GM23338 (cell line): ENCODE data around the gene LRIG1. TPM values are rescaled to one million over a fixed set of nuclear protein-coding genes. Genes with fewer than 3 reads are reported as not detected.

Experiments used
- ATAC-seq: fragments of 200-7000 bp; cut with Tn5 transposase; 3 replicates; pipeline ENCODE4 v1.9.1; 2020
- DNase-seq: peaks from one replicate; pipeline ENCODE4 v3.0.0-alpha.2; 2015; ENCODE audit warnings: low spot score
- H2AFZ ChIP-seq: fragments of 200-600 bp; sonication (generic); 2 replicates; pipeline ENCODE4 v1.8.0; 2016; ENCODE audit warnings: antibody characterized with exemption, mild to moderate bottlenecking, moderate library complexity
- H3F3A ChIP-seq: fragments of 200-600 bp; sonication (generic); replicated peaks from 2 replicates; pipeline ENCODE4 v1.8.0; 2017; ENCODE audit warnings: antibody characterized with exemption, mixed run types, low read depth
- H3K27ac ChIP-seq: fragments of 200-600 bp; sonication (generic); 2 replicates; pipeline ENCODE4 v1.6.1; 2016; ENCODE audit warnings: low read depth
- H3K27me3 ChIP-seq: fragments of 200-600 bp; sonication (generic); 2 replicates; pipeline ENCODE4 v1.8.0; 2016; ENCODE audit warnings: mild to moderate bottlenecking, mixed run types, moderate library complexity; ENCODE audit not compliant: insufficient read depth
- H3K36me3 ChIP-seq: fragments of 200-600 bp; sonication (generic); 2 replicates; pipeline ENCODE4 v1.8.0; 2016; ENCODE audit warnings: mild to moderate bottlenecking; ENCODE audit not compliant: insufficient read depth
- H3K4me1 ChIP-seq: fragments of 200-600 bp; sonication (generic); 2 replicates; pipeline ENCODE4 v1.8.0; 2016; ENCODE audit warnings: mild to moderate bottlenecking, moderate library complexity; ENCODE audit not compliant: insufficient read depth
- H3K4me2 ChIP-seq: fragments of 200-600 bp; sonication (generic); 2 replicates; pipeline ENCODE4 v1.7.1; 2017; ENCODE audit warnings: mixed run types
- H3K4me3 ChIP-seq: fragments of 200-600 bp; sonication (generic); 2 replicates; pipeline ENCODE4 v1.6.1; 2016; ENCODE audit warnings: mixed run types
- H3K79me2 ChIP-seq: fragments of 200-600 bp; sonication (generic); replicated peaks from 2 replicates; pipeline ENCODE4 v1.8.0; 2017; ENCODE audit warnings: mild to moderate bottlenecking; ENCODE audit not compliant: insufficient read depth
- H3K9me2 ChIP-seq: fragments of 200-600 bp; sonication (generic); 2 replicates; pipeline ENCODE4 v1.8.0; 2017; ENCODE audit not compliant: insufficient read depth
- H4K20me1 ChIP-seq: fragments of 200-600 bp; sonication (generic); replicated peaks from 2 replicates; pipeline ENCODE4 v1.8.0; 2017; ENCODE audit warnings: mild to moderate bottlenecking; ENCODE audit not compliant: insufficient read depth
- H3K27ac Mint-ChIP-seq: 2 replicates; pipeline ENCODE4 v1.8.0; 2020; ENCODE audit warnings: inconsistent platforms, mild to moderate bottlenecking, moderate library complexity, mixed read lengths
- H3K27me3 Mint-ChIP-seq: 3 replicates; pipeline ENCODE4 v1.8.0; 2022; ENCODE audit warnings: low read depth, mild to moderate bottlenecking, moderate library complexity, mixed read lengths, inconsistent platforms; ENCODE audit not compliant: insufficient read depth, poor library complexity
- H3K36me3 Mint-ChIP-seq: 3 replicates; pipeline ENCODE4 v1.8.0; 2021; ENCODE audit warnings: low read depth, mild to moderate bottlenecking, inconsistent platforms, moderate library complexity, mixed read lengths
- H3K4me1 Mint-ChIP-seq: 3 replicates; pipeline ENCODE4 v1.8.0; 2020; ENCODE audit warnings: mild to moderate bottlenecking, inconsistent platforms, mixed read lengths
- H3K4me3 Mint-ChIP-seq: 3 replicates; pipeline ENCODE4 v1.8.0; 2021; ENCODE audit warnings: moderate library complexity, mild to moderate bottlenecking, inconsistent platforms, mixed read lengths
- H3K9me3 Mint-ChIP-seq: 3 replicates; pipeline ENCODE4 v1.8.0; 2020; ENCODE audit warnings: moderate library complexity, mild to moderate bottlenecking, inconsistent platforms, mixed read lengths
- CREB1 ChIP-seq: fragments of 250-450 bp; sonication (Bioruptor Pico); IDR thresholded peaks from 2 replicates; pipeline ENCODE4 v1.5.0; 2020; ENCODE audit warnings: low read depth, mild to moderate bottlenecking, moderate library complexity
- CTCF ChIP-seq, 2 experiments: fragments of 200-600 bp in 1 of 2; sonication (generic) in 1 of 2; conservative IDR thresholded peaks; 2 replicates each; pipeline versions ENCODE4 v1.5.1 to v1.6.1; 2016 to 2017; ENCODE audit warnings: antibody characterized with exemption in 2 of 2, low read depth in 2 of 2, mild to moderate bottlenecking in 2 of 2, moderate library complexity in 1 of 2
- EZH2 ChIP-seq: fragments of 200-600 bp; sonication (generic); IDR thresholded peaks from one replicate; pipeline ENCODE4 v1.8.0; 2017; ENCODE audit warnings: antibody characterized with exemption, mild to moderate bottlenecking, low read depth; ENCODE audit not compliant: unreplicated experiment
- EZH2phosphoT487 ChIP-seq: fragments of 200-600 bp; sonication (generic); IDR thresholded peaks from one replicate; pipeline ENCODE4 v1.8.1; 2018; ENCODE audit warnings: antibody characterized with exemption; ENCODE audit not compliant: unreplicated experiment
- NANOG ChIP-seq: IDR thresholded peaks from 2 replicates; pipeline ENCODE4 v1.6.1; 2016; ENCODE audit warnings: antibody characterized with exemption, borderline replicate concordance
- POLR2AphosphoS5 ChIP-seq: IDR thresholded peaks from 2 replicates; pipeline ENCODE4 v1.6.1; 2016; ENCODE audit warnings: antibody characterized with exemption, low read depth
- REST ChIP-seq: IDR thresholded peaks from one replicate; pipeline ENCODE4 v1.6.1; 2018; ENCODE audit warnings: antibody characterized with exemption; ENCODE audit not compliant: unreplicated experiment
- STAT1 ChIP-seq: IDR thresholded peaks from one replicate; pipeline ENCODE4 v1.6.1; 2016; ENCODE audit warnings: antibody characterized with exemption; ENCODE audit not compliant: unreplicated experiment
- ZNF114 ChIP-seq: fragments of 250-450 bp; sonication (Bioruptor Pico); IDR thresholded peaks from 2 replicates; pipeline ENCODE4 v1.5.0; 2020; ENCODE audit warnings: mild to moderate bottlenecking, moderate library complexity
- ZNF331 ChIP-seq: fragments of 250-450 bp; sonication (Bioruptor Pico); IDR thresholded peaks from 2 replicates; pipeline ENCODE4 v1.5.0; 2020; ENCODE audit warnings: low read depth, mild to moderate bottlenecking, moderate library complexity
- polyA plus RNA-seq: library from polyadenylated mRNA; unstranded; fragments of >200 nt; fragmentation: Nextera tagmentation; extraction: Ambion mirVana; gene quantifications from 2 replicates; pipeline ENCODE4 v1.2.1, GENCODE V29; 2016
- total RNA-seq: library from RNA; depleted of rRNA; stranded (reverse); fragments of >200 nt; shearing (Covaris generic); gene quantifications from 2 replicates; pipeline ENCODE4 v1.2.3, GENCODE V29; 2014

Gene LRIG1
- total and polyA plus RNA-seq, 2 experiments from 2014 or later, result 40.0 to 134 TPM

GRCh38 chr3:66385066-66385465, 115.8 kb downstream of the LRIG1 start:
- no peak for TF ChIP-seq NANOG
- TF ChIP-seq POLR2AphosphoS5, result no peak
- no peak for TF ChIP-seq CTCF (conservative IDR thresholded peaks at IDR 0.05; ENCODE audit: low read depth in 2 of 2)
- DNase-seq, result no peak
- no peak overlapping the region for H3K4me3 Mint-ChIP-seq
- H4K20me1 ChIP-seq, result peaks cover 14% of the 10 kb centered on the region
- no peaks in the 10 kb centered on the region; the same call in none of the 2 replicates for H3F3A ChIP-seq
- peaks cover 21% of the 10 kb centered on the region for H3K27me3 Mint-ChIP-seq
- no peaks in the 10 kb centered on the region for H3K4me1 ChIP-seq
- H3K36me3 Mint-ChIP-seq, result peaks cover 80% of the 10 kb centered on the region
- H3K79me2 ChIP-seq, result peaks cover 31% of the 10 kb centered on the region
- H3K4me1 Mint-ChIP-seq, result peaks cover 6% of the 10 kb centered on the region
- no peak overlapping the region for H3K27ac ChIP-seq
- no peaks in the 10 kb centered on the region for H3K9me2 ChIP-seq
- H3K27ac Mint-ChIP-seq, result no peak overlapping the region
- H3K4me3 ChIP-seq, result no peak overlapping the region
- no peak overlapping the region for H3K4me2 ChIP-seq
- no peaks in the 10 kb centered on the region for H3K9me3 Mint-ChIP-seq
- no peak overlapping the region for H2AFZ ChIP-seq
- H3K36me3 ChIP-seq, result peaks cover 41% of the 10 kb centered on the region
- H3K27me3 ChIP-seq, result no peaks in the 10 kb centered on the region
- no peak for ATAC-seq

- Mint-ChIP-seq H3K4me3 (no peak overlapping the region), H3K27ac (no peak overlapping the region), H3K36me3 (peaks cover 89% of the 10 kb centered on the region), H3K27me3 (peaks cover 21% of the 10 kb centered on the region), H3K4me1 (peaks cover 10% of the 10 kb centered on the region), H3K9me3 (no peaks in the 10 kb centered on the region)
- Histone ChIP-seq H3K27me3 (no peaks in the 10 kb centered on the region), H3K4me3 (no peak overlapping the region), H3K4me1 (no peaks in the 10 kb centered on the region), H3K79me2 (peaks cover 23% of the 10 kb centered on the region), H3K9me2 (no peaks in the 10 kb centered on the region), H3K4me2 (no peak overlapping the region), H3K27ac (no peak overlapping the region), H3K36me3 (peaks cover 48% of the 10 kb centered on the region), H3F3A (no peaks in the 10 kb centered on the region; the same call in none of the 2 replicates), H4K20me1 (peaks cover 15% of the 10 kb centered on the region), H2AFZ (no peak overlapping the region)
- no peak for DNase-seq
- ATAC-seq, result no peak
- TF ChIP-seq CREB1 (CRISPR knock-in tag) (no peak), EZH2phosphoT487 (no peak), REST (no peak), ZNF114 (no peak), EZH2 (no peak), POLR2AphosphoS5 (no peak; the same call in 1 of the 2 replicates), ZNF331 (CRISPR knock-in tag) (no peak), NANOG (no peak), STAT1 (no peak)
Observed at GRCh38 chr3:66383998-66384745, 116.7 kb downstream of the LRIG1 start.
